Measurements from ENCODE around the gene BAX.

Gene BAX

GRCh38 chr19:48969276-48970138 is 14.8 kb downstream of the BAX start:
- Mint-ChIP-seq H3K4me3 (no peak overlapping the region), H3K4me1 (ENCODE audit: low read depth) (peaks cover 43% of the 10 kb centered on the region), H3K27ac (peak overlapping the region; percentile 98), H3K9me3 (no peaks in the 10 kb centered on the region), H3K36me3 (ENCODE audit: low read depth) (peaks cover 90% of the 10 kb centered on the region), H3K27me3 (no peaks in the 10 kb centered on the region)
- intact Hi-C loops (cut with micrococcal nuclease): loop anchor here (2.0 to 5.0 kb wide), 2 partner anchors 175 to 322 kb away; partner anchors contain the start of gene CA11

GRCh38 chr19:48970139-48970766 is 15.6 kb downstream of the BAX start:
- Mint-ChIP-seq H3K27ac (no peak overlapping the region), H3K9me3 (no peaks in the 10 kb centered on the region), H3K4me1 (ENCODE audit: low read depth) (peaks cover 40% of the 10 kb centered on the region), H3K27me3 (no peaks in the 10 kb centered on the region), H3K36me3 (ENCODE audit: low read depth) (peaks cover 88% of the 10 kb centered on the region), H3K4me3 (peak overlapping the region; percentile 20)
- intact Hi-C loops (cut with micrococcal nuclease): loop anchor here (2.0 kb wide), 1 partner anchor 175 kb away; no protein-coding TSS in a partner anchor

GRCh38 chr19:48970923-48971395 is 16.3 kb downstream of the BAX start:
- intact Hi-C loops (cut with micrococcal nuclease): loop anchor here (1.0 to 2.0 kb wide), 2 partner anchors 176 to 183 kb away; no protein-coding TSS in a partner anchor
- H3K27ac Mint-ChIP-seq: peak overlapping the region; percentile 60
- peaks cover 86% of the 10 kb centered on the region for H3K36me3 Mint-ChIP-seq (ENCODE audit: low read depth)
- no peaks in the 10 kb centered on the region for H3K9me3 Mint-ChIP-seq
- H3K27me3 Mint-ChIP-seq: no peaks in the 10 kb centered on the region
- H3K4me1 Mint-ChIP-seq (ENCODE audit: low read depth): peaks cover 40% of the 10 kb centered on the region
- peak overlapping the region; percentile 20 for H3K4me3 Mint-ChIP-seq

GRCh38 chr19:48975947-48976847 is 21.5 kb downstream of the BAX start:
- Mint-ChIP-seq H3K27me3 (no peaks in the 10 kb centered on the region), H3K4me3 (no peak overlapping the region), H3K36me3 (ENCODE audit: low read depth) (peaks cover 85% of the 10 kb centered on the region), H3K27ac (no peak overlapping the region), H3K9me3 (peaks cover 8% of the 10 kb centered on the region), H3K4me1 (ENCODE audit: low read depth) (peaks cover 5% of the 10 kb centered on the region)
- intact Hi-C loops (cut with micrococcal nuclease): no loop called here

- Mint-ChIP-seq H3K27me3 (no peaks in the 10 kb centered on the region), H3K4me3 (no peak overlapping the region), H3K27ac (no peak overlapping the region), H3K36me3 (ENCODE audit: low read depth) (peaks cover 88% of the 10 kb centered on the region), H3K9me3 (peaks cover 8% of the 10 kb centered on the region), H3K4me1 (ENCODE audit: low read depth) (peaks cover 5% of the 10 kb centered on the region)
- intact Hi-C loops (cut with micrococcal nuclease): no loop called here
Observed at GRCh38 chr19:48977061-48977460, 22.4 kb downstream of the BAX start.

- no peaks in the 10 kb centered on the region for H3K9me3 Mint-ChIP-seq
- no peaks in the 10 kb centered on the region for H3K27me3 Mint-ChIP-seq
- intact Hi-C loops (cut with micrococcal nuclease): no loop called here
- H3K4me1 Mint-ChIP-seq (ENCODE audit: low read depth): peaks cover 1% of the 10 kb centered on the region
- H3K4me3 Mint-ChIP-seq: no peak overlapping the region
- H3K36me3 Mint-ChIP-seq (ENCODE audit: low read depth): peaks cover 89% of the 10 kb centered on the region
- H3K27ac Mint-ChIP-seq: no peak overlapping the region
Observed at GRCh38 chr19:48982280-48982679, 27.6 kb downstream of the BAX start.

- intact Hi-C loops (cut with micrococcal nuclease): no loop called here
- Mint-ChIP-seq H3K27ac (no peak overlapping the region), H3K4me3 (no peak overlapping the region), H3K27me3 (no peaks in the 10 kb centered on the region), H3K4me1 (ENCODE audit: low read depth) (peaks cover 12% of the 10 kb centered on the region), H3K36me3 (ENCODE audit: low read depth) (peaks cover 91% of the 10 kb centered on the region), H3K9me3 (no peaks in the 10 kb centered on the region)
Observed at GRCh38 chr19:48985711-48986110, 31.0 kb downstream of the BAX start.

- H3K27me3 Mint-ChIP-seq: no peaks in the 10 kb centered on the region
- H3K4me1 Mint-ChIP-seq (ENCODE audit: low read depth): peaks cover 17% of the 10 kb centered on the region
- no peak overlapping the region for H3K27ac Mint-ChIP-seq
- no peak overlapping the region for H3K4me3 Mint-ChIP-seq
- H3K9me3 Mint-ChIP-seq: no peaks in the 10 kb centered on the region
- peaks cover 91% of the 10 kb centered on the region for H3K36me3 Mint-ChIP-seq (ENCODE audit: low read depth)
- intact Hi-C loops (cut with micrococcal nuclease): no loop called here
Observed at GRCh38 chr19:48986211-48986610, 31.5 kb downstream of the BAX start.

GRCh38 chr19:48987323-48987722 is 32.6 kb downstream of the BAX start:
- no peaks in the 10 kb centered on the region for H3K27me3 Mint-ChIP-seq
- no peak overlapping the region for H3K27ac Mint-ChIP-seq
- peaks cover 89% of the 10 kb centered on the region for H3K36me3 Mint-ChIP-seq (ENCODE audit: low read depth)
- H3K9me3 Mint-ChIP-seq: no peaks in the 10 kb centered on the region
- no peak overlapping the region for H3K4me3 Mint-ChIP-seq
- intact Hi-C loops (cut with micrococcal nuclease): no loop called here
- peaks cover 28% of the 10 kb centered on the region for H3K4me1 Mint-ChIP-seq (ENCODE audit: low read depth)

GRCh38 chr19:48988286-48988685 is 33.6 kb downstream of the BAX start:
- H3K4me3 Mint-ChIP-seq: no peak overlapping the region
- H3K27ac Mint-ChIP-seq: no peak overlapping the region
- peaks cover 89% of the 10 kb centered on the region for H3K36me3 Mint-ChIP-seq (ENCODE audit: low read depth)
- no peaks in the 10 kb centered on the region for H3K9me3 Mint-ChIP-seq
- intact Hi-C loops (cut with micrococcal nuclease): no loop called here
- peaks cover 35% of the 10 kb centered on the region for H3K4me1 Mint-ChIP-seq (ENCODE audit: low read depth)
- H3K27me3 Mint-ChIP-seq: no peaks in the 10 kb centered on the region

GRCh38 chr19:48988860-48989259 is 34.2 kb downstream of the BAX start:
- intact Hi-C loops (cut with micrococcal nuclease): no loop called here
- Mint-ChIP-seq H3K9me3 (no peaks in the 10 kb centered on the region), H3K27me3 (no peaks in the 10 kb centered on the region), H3K27ac (no peak overlapping the region), H3K36me3 (ENCODE audit: low read depth) (peaks cover 90% of the 10 kb centered on the region), H3K4me3 (no peak overlapping the region), H3K4me1 (ENCODE audit: low read depth) (peaks cover 38% of the 10 kb centered on the region)

GRCh38 chr19:48989701-48990291 is 35.1 kb downstream of the BAX start:
- peaks cover 89% of the 10 kb centered on the region for H3K36me3 Mint-ChIP-seq (ENCODE audit: low read depth)
- H3K4me1 Mint-ChIP-seq (ENCODE audit: low read depth): peaks cover 47% of the 10 kb centered on the region
- intact Hi-C loops (cut with micrococcal nuclease): no loop called here
- no peak overlapping the region for H3K4me3 Mint-ChIP-seq
- H3K9me3 Mint-ChIP-seq: no peaks in the 10 kb centered on the region
- H3K27ac Mint-ChIP-seq: no peak overlapping the region
- no peaks in the 10 kb centered on the region for H3K27me3 Mint-ChIP-seq

GRCh38 chr19:48990400-48990799 is 35.7 kb downstream of the BAX start:
- no peaks in the 10 kb centered on the region for H3K27me3 Mint-ChIP-seq
- no peak overlapping the region for H3K4me3 Mint-ChIP-seq
- H3K36me3 Mint-ChIP-seq (ENCODE audit: low read depth): peaks cover 84% of the 10 kb centered on the region
- no peak overlapping the region for H3K27ac Mint-ChIP-seq
- intact Hi-C loops (cut with micrococcal nuclease): no loop called here
- H3K4me1 Mint-ChIP-seq (ENCODE audit: low read depth): peaks cover 54% of the 10 kb centered on the region
- no peaks in the 10 kb centered on the region for H3K9me3 Mint-ChIP-seq

Measured in dendritic cell treated with granulocyte-macrophage colony-stimulating factor and Interleukin-4, amounts not matched to agents 40 ng/mL and 50 ng/mL, for 4 days (primary cell).